Thymus (tissue), 11 donors: Measurements from ENCODE around the gene ITPR1. TPM values are rescaled to one million over a fixed set of nuclear protein-coding genes. Genes with fewer than 3 reads are reported as not detected.
"Not testable (repeated sequence)": the region's sequence is repeated elsewhere in the genome, so short reads cannot be mapped to it uniquely, and the experiment has no call there.

Experiments used
- DNase-seq, 9 donors: peaks; one replicate each; pipeline ENCODE4 v3.0.0-alpha.2; 2013; ENCODE audit warnings: low spot score in 9 of 9, low read depth in 6 of 9, missing footprints in 1 of 9
- H3K27ac ChIP-seq, 2 donors: one replicate each; pipeline ENCODE4 v1.5.1; 2013; ENCODE audit warnings: control low read depth in 1 of 2, low read depth in 1 of 2, low read length in 1 of 2, mild to moderate bottlenecking in 1 of 2, moderate library complexity in 1 of 2
- H3K27me3 ChIP-seq, 2 donors: one replicate each; pipeline ENCODE4 v1.5.1; 2013; ENCODE audit warnings: low read length in 1 of 2; ENCODE audit not compliant: control insufficient read depth in 2 of 2, insufficient read depth in 1 of 2
- H3K36me3 ChIP-seq, 2 donors: one replicate each; pipeline ENCODE4 v1.5.1; 2013; ENCODE audit warnings: low read length in 1 of 2, mild to moderate bottlenecking in 1 of 2, moderate library complexity in 1 of 2; ENCODE audit not compliant: control insufficient read depth in 2 of 2, insufficient read depth in 2 of 2
- H3K4me1 ChIP-seq, 2 donors: one replicate each; pipeline ENCODE4 v1.5.1; 2013; ENCODE audit warnings: low read length in 2 of 2; ENCODE audit not compliant: control insufficient read depth in 2 of 2, insufficient read depth in 2 of 2
- H3K4me3 ChIP-seq, 2 donors: one replicate each; pipeline ENCODE4 v1.5.1; 2013; ENCODE audit warnings: low read length in 2 of 2, control low read depth in 1 of 2, mild to moderate bottlenecking in 1 of 2
- H3K9me3 ChIP-seq, 2 donors: one replicate each; pipeline ENCODE4 v1.5.1; 2013; ENCODE audit warnings: low read length in 1 of 2, mild to moderate bottlenecking in 1 of 2; ENCODE audit not compliant: control insufficient read depth in 2 of 2, insufficient read depth in 1 of 2
- WGBS: extraction: QIAGEN DNeasy Blood & Tissue Kit; methylation state at CpG from one replicate; pipeline ENCODE4 v1.1.7; 2013; 5-methylcytosine and 5-hydroxymethylcytosine counted together
- polyA plus RNA-seq: library from polyadenylated mRNA; stranded (reverse); fragments of 200-250 nt; gene quantifications from one replicate; pipeline ENCODE4 v1.2.3, GENCODE V29; 2013
- total RNA-seq: library from RNA; stranded (reverse); fragments of 120-200 nt; gene quantifications from one replicate; pipeline ENCODE4 v1.2.4, GENCODE V29; 2013
- donor health status: healthy.

The ITPR1 gene
- total and polyA plus RNA-seq, 2 donors = 23.9 to 36.6 TPM

GRCh38 chr3:4758957-4759656 lies 266.0 kb downstream of the ITPR1 start:
- no peak for DNase-seq
- peaks cover 12 to 31% of the 10 kb centered on the region in 2 donors for H3K36me3 ChIP-seq
- peaks cover 2 to 4% of the 10 kb centered on the region in 2 donors for H3K9me3 ChIP-seq
- no peaks in the 10 kb centered on the region for H3K27me3 ChIP-seq
- no peak overlapping the region for H3K27ac ChIP-seq
- H3K4me3 ChIP-seq = no peak overlapping the region
- 87% methylated on average over 8 of the region's 8 CpGs for WGBS
- H3K4me1 ChIP-seq = peaks cover 0 to 3% of the 10 kb centered on the region in 2 donors

DNA sequence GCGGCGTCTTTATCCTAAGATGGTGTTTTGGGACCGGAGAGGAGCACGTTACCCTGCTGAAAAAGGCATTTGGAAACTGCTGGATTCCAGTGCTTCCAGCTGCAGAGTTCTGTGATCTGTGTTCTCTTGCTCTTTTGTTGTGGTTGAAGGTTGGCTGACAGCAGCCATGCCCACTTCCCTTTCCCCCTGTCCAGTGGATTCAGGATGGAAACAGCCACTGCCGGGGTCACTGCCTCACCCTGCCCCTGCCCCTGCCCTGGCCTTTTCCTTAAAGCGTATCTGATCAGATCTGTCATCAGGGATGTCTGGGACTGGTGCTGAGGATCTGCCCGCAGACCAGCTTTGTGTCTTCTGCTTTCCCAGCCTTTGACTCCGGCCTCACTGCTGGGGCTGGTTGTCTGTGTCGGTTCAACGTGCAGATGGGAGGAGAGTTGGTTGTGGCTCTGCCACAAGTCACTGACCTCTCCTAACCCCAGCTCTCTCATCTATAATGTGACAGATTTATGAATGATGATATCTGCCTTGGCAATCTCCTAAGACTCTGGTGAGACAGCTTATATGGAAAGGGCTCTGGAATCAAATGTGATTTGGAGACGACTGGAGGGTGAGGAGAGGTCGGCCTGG lies 266.7 kb downstream of the ITPR1 start:
- Histone ChIP-seq H3K36me3 (peaks cover 12 to 29% of the 10 kb centered on the region in 2 donors), H3K4me1 (peaks cover 0 to 3% of the 10 kb centered on the region in 2 donors), H3K27ac (no peak overlapping the region), H3K4me3 (no peak overlapping the region), H3K9me3 (peaks cover 2 to 4% of the 10 kb centered on the region in 2 donors), H3K27me3 (no peaks in the 10 kb centered on the region)
- WGBS = 63% methylated on average over 12 of the region's 12 CpGs
- no peak for DNase-seq

DNA sequence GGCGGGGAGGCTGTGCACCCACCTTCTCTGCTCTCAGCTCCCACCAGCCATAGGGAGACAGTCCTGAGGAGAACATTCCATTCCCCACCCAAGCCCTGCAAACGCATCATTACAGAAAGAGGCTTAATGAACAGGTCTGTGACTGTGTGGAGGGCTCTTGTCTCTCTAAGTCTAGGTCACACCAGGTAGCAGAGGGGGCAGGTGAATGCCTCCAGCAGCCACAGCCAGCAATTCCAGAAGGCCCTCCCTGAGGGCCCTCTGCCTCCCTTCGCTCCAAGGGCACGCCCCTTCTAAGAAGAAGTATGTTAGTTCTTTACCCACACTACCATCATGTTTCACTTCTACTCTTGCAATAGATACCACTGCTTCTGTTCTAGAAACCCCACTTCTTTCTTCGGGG lies 268.6 kb downstream of the ITPR1 start:
- H3K27ac ChIP-seq = no peak overlapping the region
- DNase-seq = no peak

DNA sequence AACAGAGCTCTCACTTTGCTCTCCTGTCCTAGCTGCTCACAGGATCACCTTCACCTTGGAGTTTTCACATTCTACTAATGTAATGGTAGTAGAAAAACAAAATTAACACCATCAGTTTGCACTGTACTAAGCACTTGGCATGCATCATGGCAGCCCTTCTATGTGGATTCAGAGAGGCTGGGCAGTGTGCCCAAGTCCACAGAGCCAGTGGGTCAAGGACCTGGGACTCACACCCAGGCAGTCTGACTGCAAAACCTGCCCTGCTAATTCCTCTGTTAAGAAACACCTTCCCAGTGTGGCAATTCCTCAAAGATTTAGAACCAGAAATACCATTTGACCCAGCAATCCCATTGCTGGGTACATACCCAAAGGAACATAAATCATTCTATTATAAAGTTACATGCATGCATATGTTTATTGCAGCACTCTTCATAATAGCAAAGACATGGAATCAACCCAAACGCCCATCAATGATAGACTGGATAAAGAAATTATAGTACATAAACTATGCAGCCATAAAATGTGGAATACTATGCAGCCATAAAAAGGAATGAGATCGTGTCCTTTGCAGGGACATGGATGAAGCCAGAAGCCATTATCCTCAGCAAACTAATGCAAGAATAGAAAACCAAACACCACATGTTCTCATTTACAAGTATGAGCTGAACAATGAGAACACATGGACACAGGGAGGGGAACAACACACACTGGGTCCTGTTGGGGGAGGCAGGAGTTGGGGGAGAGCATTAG lies 269.5 kb downstream of the ITPR1 start:
- not testable (repeated sequence) for H3K27ac ChIP-seq, DNase-seq, H3K9me3 ChIP-seq, H3K4me3 ChIP-seq, H3K4me1 ChIP-seq, H3K27me3 ChIP-seq
- 98% methylated on average over 2 of the region's 2 CpGs for WGBS
- peaks cover 8 to 30% of the 10 kb centered on the region in 2 donors for H3K36me3 ChIP-seq

More for the DNA sequence above, 268.6 kb downstream of the ITPR1 start:
- Histone ChIP-seq H3K27me3 (no peaks in the 10 kb centered on the region), H3K9me3 (peaks cover 2 to 7% of the 10 kb centered on the region in 2 donors), H3K36me3 (peaks cover 9 to 30% of the 10 kb centered on the region in 2 donors), H3K4me3 (no peak overlapping the region), H3K4me1 (peaks cover 0 to 3% of the 10 kb centered on the region in 2 donors)
- 98% methylated on average over 5 of the region's 5 CpGs for WGBS

- peaks cover 8 to 26% of the 10 kb centered on the region in 2 donors for H3K36me3 ChIP-seq
- H3K27me3 ChIP-seq = no peaks in the 10 kb centered on the region
- WGBS = 99% methylated on average over 21 of the region's 21 CpGs
- no peak overlapping the region for H3K4me3 ChIP-seq
- H3K27ac ChIP-seq = no peak overlapping the region
- DNase-seq = no peak
- peaks cover 2 to 7% of the 10 kb centered on the region in 2 donors for H3K9me3 ChIP-seq
- peaks cover 0 to 9% of the 10 kb centered on the region in 2 donors for H3K4me1 ChIP-seq
Observed at GRCh38 chr3:4763604-4764247, 270.6 kb downstream of the ITPR1 start.

DNA sequence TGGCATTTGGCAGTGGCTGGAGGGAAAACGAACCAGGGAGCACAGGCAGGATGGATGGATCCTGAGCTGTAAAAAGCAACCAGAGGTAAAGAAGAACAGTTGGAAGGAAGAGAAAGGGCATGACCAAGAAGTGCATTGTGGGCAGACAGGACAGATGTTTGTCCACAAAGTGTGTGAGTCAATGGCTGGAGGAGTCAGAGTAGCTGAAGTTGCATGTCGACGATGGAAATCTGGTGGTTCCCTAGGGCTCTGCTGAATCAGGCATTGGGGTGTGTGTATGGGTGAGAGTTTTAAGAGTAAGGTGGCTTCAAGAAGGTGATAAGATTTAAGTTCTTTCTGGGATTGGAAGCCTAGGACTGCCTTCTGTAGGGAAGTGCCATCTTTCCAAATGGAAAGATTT lies 272.1 kb downstream of the ITPR1 start:
- peaks cover 2 to 7% of the 10 kb centered on the region in 2 donors for H3K9me3 ChIP-seq
- no peak overlapping the region for H3K4me3 ChIP-seq
- peaks cover 0 to 8% of the 10 kb centered on the region in 2 donors for H3K4me1 ChIP-seq
- no peaks in the 10 kb centered on the region for H3K27me3 ChIP-seq
- peaks cover 12 to 25% of the 10 kb centered on the region in 2 donors for H3K36me3 ChIP-seq
- WGBS = 99% methylated on average over 3 of the region's 3 CpGs
- H3K27ac ChIP-seq = no peak overlapping the region
- no peak for DNase-seq

DNA sequence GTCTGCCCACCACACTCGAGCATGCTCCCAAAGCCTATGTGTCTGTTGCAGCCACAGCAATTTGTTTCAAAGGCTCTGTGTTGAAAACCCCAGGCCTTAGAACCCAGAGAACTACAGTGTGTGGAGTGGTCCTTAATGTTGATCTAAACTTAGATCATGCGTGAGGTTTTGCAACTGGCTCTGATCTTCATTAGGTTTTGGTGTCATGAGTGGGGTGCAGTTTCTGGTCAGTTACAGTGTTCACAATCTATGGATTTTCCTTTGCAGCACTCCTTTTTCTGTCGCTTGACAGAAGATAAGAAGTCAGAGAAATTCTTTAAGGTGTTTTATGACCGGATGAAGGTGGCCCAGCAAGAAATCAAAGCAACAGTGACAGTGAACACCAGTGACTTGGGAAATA lies 273.1 kb downstream of the ITPR1 start:
- no peak for DNase-seq
- H3K4me1 ChIP-seq = peaks cover 0 to 8% of the 10 kb centered on the region in 2 donors
- no peak overlapping the region for H3K27ac ChIP-seq
- 98% methylated on average over 4 of the region's 4 CpGs for WGBS
- H3K36me3 ChIP-seq = peaks cover 20 to 24% of the 10 kb centered on the region in 2 donors
- no peaks in the 10 kb centered on the region for H3K27me3 ChIP-seq
- H3K4me3 ChIP-seq = no peak overlapping the region
- peaks cover 0 to 7% of the 10 kb centered on the region in 2 donors for H3K9me3 ChIP-seq

- Histone ChIP-seq H3K4me1 (peaks cover 0 to 8% of the 10 kb centered on the region in 2 donors), H3K27me3 (no peaks in the 10 kb centered on the region), H3K4me3 (no peak overlapping the region), H3K9me3 (peaks cover 0 to 7% of the 10 kb centered on the region in 2 donors), H3K27ac (no peak overlapping the region), H3K36me3 (peaks cover 21 to 24% of the 10 kb centered on the region in 2 donors)
- no peak for DNase-seq
- 87% methylated on average over 6 of the region's 6 CpGs for WGBS
Observed at GRCh38 chr3:4766716-4767499, 273.8 kb downstream of the ITPR1 start.
